ENCODE results near the gene CCDC60. TPM values are rescaled to one million over a fixed set of nuclear protein-coding genes. Genes with fewer than 3 reads are reported as not detected.

CCDC60 gene
- polyA plus RNA-seq, 3 donors, result not detected

- Histone ChIP-seq H3K27me3 (ENCODE audit: control insufficient read depth in 2 of 2, insufficient read depth in 2 of 2, low read length in 2 of 2) (no peaks in the 10 kb centered on the region), H3K4me2 (replicated peaks; ENCODE audit: extremely low read depth, low read length, poor library complexity, severe bottlenecking) (no peak overlapping the region), H3K27ac (ENCODE audit: low read depth in 1 of 2, low read length in 2 of 2) (no peak overlapping the region), H3K4me3 (replicated peaks in 1 of 3; ENCODE audit: low read depth in 2 of 3, low read length in 3 of 3) (no peak overlapping the region), H3K9me3 (replicated peaks in 1 of 2; ENCODE audit: control insufficient read depth in 1 of 2, insufficient read depth in 1 of 2, low read length in 2 of 2) (peaks cover 0 to 9% of the 10 kb centered on the region in 2 donors), H3K36me3 (replicated peaks in 1 of 2; ENCODE audit: control insufficient read depth in 1 of 2, insufficient read depth in 2 of 2, low read length in 2 of 2) (no peaks in the 10 kb centered on the region), H3K9ac (ENCODE audit: insufficient read depth, low read length, poor library complexity, severe bottlenecking) (no peak overlapping the region), H4K20me1 (ENCODE audit: insufficient read depth, low read length) (no peaks in the 10 kb centered on the region), H3K79me2 (ENCODE audit: insufficient read depth, low read length) (no peaks in the 10 kb centered on the region), H2AFZ (ENCODE audit: insufficient read depth, low read depth, low read length, poor library complexity, severe bottlenecking) (no peak overlapping the region), H3K4me1 (ENCODE audit: control insufficient read depth in 1 of 2, insufficient read depth in 2 of 2, low read length in 2 of 2) (no peaks in the 10 kb centered on the region)
- Mint-ChIP-seq H3K4me1 (no peaks in the 10 kb centered on the region), H3K27ac (no peak overlapping the region), H3K27me3 (ENCODE audit: low read depth in 3 of 3) (peaks cover 0 to 1% (median 0%) of the 10 kb centered on the region in 3 donors), H3K36me3 (no peaks in the 10 kb centered on the region), H3K9me3 (peaks cover 0 to 6% (median 2%) of the 10 kb centered on the region in 7 donors), H3K4me3 (no peak overlapping the region)
- intact Hi-C loops (cut with micrococcal nuclease), result no loop called here
- no peak for DNase-seq
- TF ChIP-seq CTCF (IDR thresholded peaks at IDR 0.05), result no peak
- WGBS (ENCODE audit: insufficient coverage), result 100% methylated on average over 1 of the region's 3 CpGs
These were observed 126.3 kb downstream of the CCDC60 start for GRCh38 chr12:119460876-119461275.

GRCh38 chr12:119461636-119462214 lies 127.2 kb downstream of the CCDC60 start:
- Histone ChIP-seq H3K27me3 (ENCODE audit: control insufficient read depth in 2 of 2, insufficient read depth in 2 of 2, low read length in 2 of 2) (no peaks in the 10 kb centered on the region), H3K9me3 (replicated peaks in 1 of 2; ENCODE audit: control insufficient read depth in 1 of 2, insufficient read depth in 1 of 2, low read length in 2 of 2) (peaks cover 0 to 9% of the 10 kb centered on the region in 2 donors), H3K4me1 (ENCODE audit: control insufficient read depth in 1 of 2, insufficient read depth in 2 of 2, low read length in 2 of 2) (no peaks in the 10 kb centered on the region), H3K27ac (ENCODE audit: low read depth in 1 of 2, low read length in 2 of 2) (no peak overlapping the region), H3K4me3 (replicated peaks in 1 of 3; ENCODE audit: low read depth in 2 of 3, low read length in 3 of 3) (no peak overlapping the region), H3K4me2 (replicated peaks; ENCODE audit: extremely low read depth, low read length, poor library complexity, severe bottlenecking) (no peak overlapping the region), H3K36me3 (replicated peaks in 1 of 2; ENCODE audit: control insufficient read depth in 1 of 2, insufficient read depth in 2 of 2, low read length in 2 of 2) (no peaks in the 10 kb centered on the region), H3K9ac (ENCODE audit: insufficient read depth, low read length, poor library complexity, severe bottlenecking) (no peak overlapping the region), H4K20me1 (ENCODE audit: insufficient read depth, low read length) (no peaks in the 10 kb centered on the region), H3K79me2 (ENCODE audit: insufficient read depth, low read length) (no peaks in the 10 kb centered on the region), H2AFZ (ENCODE audit: insufficient read depth, low read depth, low read length, poor library complexity, severe bottlenecking) (no peak overlapping the region)
- 60% methylated on average over 1 of the region's 8 CpGs for WGBS (ENCODE audit: insufficient coverage)
- no peak for DNase-seq
- H3K27me3 Mint-ChIP-seq (ENCODE audit: low read depth in 3 of 3), result peaks cover 0 to 1% (median 0%) of the 10 kb centered on the region in 3 donors
- no peak for TF ChIP-seq CTCF (IDR thresholded peaks at IDR 0.05)
- peaks cover 0 to 6% (median 2%) of the 10 kb centered on the region in 7 donors for H3K9me3 Mint-ChIP-seq
- no peak overlapping the region for H3K27ac Mint-ChIP-seq
- H3K4me3 Mint-ChIP-seq, result no peak overlapping the region
- H3K4me1 Mint-ChIP-seq, result no peaks in the 10 kb centered on the region
- no peaks in the 10 kb centered on the region for H3K36me3 Mint-ChIP-seq
- intact Hi-C loops (cut with micrococcal nuclease), result no loop called here

All from CD14-positive monocyte (primary cell).